GM12878 (cell line): ENCODE data around the gene SPINK5. TPM values are rescaled to one million over a fixed set of nuclear protein-coding genes. Genes with fewer than 3 reads are reported as not detected.

Source experiments
- ATAC-seq: fragments of 200-7000 bp; cut with Tn5 transposase; 3 replicates; pipeline ENCODE4 v1.9.1; 2020; ENCODE audit warnings: mild to moderate bottlenecking, moderate library complexity
- BruUV-seq: library from RNA; stranded (reverse); fragments of 400-500 nt; replicated peaks from 2 replicates; lab custom pipeline; 2021; lab: Mats Ljungman, UMichigan
- CTCF ChIA-PET: fragments of 300-600 bp; sonication (Branson Sonifier 250); formaldehyde crosslinking; extraction: SDS; loops from one replicate; lab custom pipeline; 2021; ENCODE audit warnings: inconsistent platforms; lab: Yijun Ruan, JAX
- POLR2A ChIA-PET: fragments of 350-600 bp; formaldehyde crosslinking; extraction: SDS; loops from one replicate; lab custom pipeline; 2021; ENCODE audit warnings: inconsistent platforms; lab: Charles Lee
- RAD21 ChIA-PET: fragments of 300-600 bp; sonication (Branson Sonifier 250); formaldehyde crosslinking; loops from one replicate; lab custom pipeline; 2023; ENCODE audit warnings: antibody characterized with exemption; ENCODE audit not compliant: unreplicated experiment; lab: Charles Lee
- SMC1A ChIA-PET: fragments of 300-600 bp; sonication (Branson Sonifier 250); formaldehyde crosslinking; loops from one replicate; lab custom pipeline; 2023; ENCODE audit not compliant: unreplicated experiment, uncharacterized antibody; lab: Charles Lee
- DNase-seq: peaks from one replicate; pipeline ENCODE4 v3.0.0-alpha.2; 2011; ENCODE audit warnings: low read depth, low spot score
- FAIRE-seq: peaks from 3 replicates; lab custom pipeline; 2011; peaks lifted over from hg19 to GRCh38; lab: Jason Lieb, UNC
- H2AFZ ChIP-seq: 2 replicates; pipeline ENCODE4 v1.6.0; 2011; ENCODE audit warnings: low read depth, low read length, control low read depth; ENCODE audit not compliant: control insufficient read depth
- H3K27ac ChIP-seq: 2 replicates; pipeline ENCODE4 v1.5.1; 2011; ENCODE audit warnings: control low read depth; ENCODE audit not compliant: control insufficient read depth, insufficient read depth
- H3K27me3 ChIP-seq, 2 experiments: replicated peaks in 1 of 2; 2 replicates each; pipeline versions ENCODE4 v1.6.0 to v1.6.1; 2011; ENCODE audit warnings: low read length in 1 of 2; ENCODE audit not compliant: control insufficient read depth in 2 of 2, insufficient read depth in 2 of 2
- H3K36me3 ChIP-seq, 2 experiments: 2 replicates each; pipeline ENCODE4 v1.5.1; 2011; ENCODE audit warnings: low read length in 1 of 2; ENCODE audit not compliant: control insufficient read depth in 2 of 2, insufficient read depth in 2 of 2
- H3K4me1 ChIP-seq: 2 replicates; pipeline ENCODE4 v1.6.1; 2011; ENCODE audit warnings: mild to moderate bottlenecking, low read length, moderate library complexity, mixed read lengths; ENCODE audit not compliant: control insufficient read depth, insufficient read depth
- H3K4me2 ChIP-seq: 2 replicates; pipeline ENCODE4 v1.6.0; 2011; ENCODE audit warnings: control low read depth; ENCODE audit not compliant: control insufficient read depth, insufficient read depth
- H3K4me3 ChIP-seq: fragments of 200-600 bp; sonication (generic); 2 replicates; pipeline ENCODE4 v1.5.1; 2016
- H3K79me2 ChIP-seq: 2 replicates; pipeline ENCODE4 v1.6.0; 2011; ENCODE audit warnings: low read length; ENCODE audit not compliant: control insufficient read depth, insufficient read depth
- H3K9ac ChIP-seq: 2 replicates; pipeline ENCODE4 v1.8.0; 2011; ENCODE audit warnings: low read length, control low read depth, mixed read lengths; ENCODE audit not compliant: control insufficient read depth, insufficient read depth
- H3K9me3 ChIP-seq: replicated peaks from 3 replicates; pipeline ENCODE4 v1.5.1; 2011; ENCODE audit warnings: mild to moderate bottlenecking, low read length; ENCODE audit not compliant: control insufficient read depth, insufficient read depth
- H4K20me1 ChIP-seq: 2 replicates; pipeline ENCODE4 v1.6.0; 2011; ENCODE audit not compliant: control insufficient read depth, insufficient read depth
- NFYA ChIP-seq: IDR thresholded peaks from 2 replicates; pipeline ENCODE4 v1.6.1; 2011; ENCODE audit warnings: low read depth, mild to moderate bottlenecking, low read length, improper control_type of control experiment, borderline replicate concordance
- NKRF ChIP-seq: fragments of 450-650 bp; conservative IDR thresholded peaks from 2 replicates; pipeline ENCODE4 v1.6.1; 2017; ENCODE audit warnings: mild to moderate bottlenecking, moderate library complexity
- PKNOX1 ChIP-seq: fragments of 450-650 bp; IDR thresholded peaks from 2 replicates; pipeline ENCODE4 v1.6.1; 2016; ENCODE audit warnings: mild to moderate bottlenecking
- REST ChIP-seq: IDR thresholded peaks from 2 replicates; pipeline ENCODE4 v1.6.1; 2012; ENCODE audit warnings: mild to moderate bottlenecking, low read depth, low read length
- SREBF2 ChIP-seq: IDR thresholded peaks from 2 replicates; pipeline ENCODE4 v1.6.1; 2012; ENCODE audit warnings: mild to moderate bottlenecking, low read length
- ZNF207 ChIP-seq: fragments of 450-650 bp; IDR thresholded peaks from 2 replicates; pipeline ENCODE4 v1.6.1; 2014; ENCODE audit warnings: antibody characterized with exemption, mild to moderate bottlenecking, borderline replicate concordance
- WGBS: methylation state at CpG from one replicate; pipeline ENCODE4 v1.1.6; 2016; ENCODE audit warnings: low lambda C conversion rate; ENCODE audit not compliant: insufficient replicate concordance, insufficient coverage; ENCODE audit errors: missing lambda C conversion rate; 5-methylcytosine and 5-hydroxymethylcytosine counted together
- in situ Hi-C: fragments of 300-500 bp; cut with MboI; formaldehyde crosslinking; loops from 9 replicates; pipeline ENCODE4 v1.14.3; 2018; ENCODE audit warnings: mixed read lengths
- intact Hi-C: fragments of 100-400 bp; cut with micrococcal nuclease; formaldehyde crosslinking; loops from one replicate; pipeline ENCODE4 v1.14.2; 2022; ENCODE audit not compliant: unreplicated experiment
- polyA plus RNA-seq, 11 experiments: library from polyadenylated mRNA; depleted of rRNA in 4 of 11; unstranded in 6 of 11; stranded (reverse) in 5 of 11; fragments of >200 nt; fragmentation: Nextera tagmentation in 4 of 11; fragmentation: Illumina TruSeq in 1 of 11; extraction: Ambion mirVana in 4 of 11; extraction: Trizol in 1 of 11; gene quantifications; 1 replicate in 1 of 11; 2 replicates in 10 of 11; pipeline versions ENCODE4 v1.2.1 to v1.2.3, GENCODE V29; 2011 to 2016; ENCODE audit warnings: inconsistent platforms in 2 of 11, missing spikeins in 2 of 11, low read depth in 1 of 11
- total RNA-seq, 4 experiments: library from RNA; depleted of rRNA in 3 of 4; stranded (reverse); fragments of >200 nt in 3 of 4; fragmentation: Illumina TruSeq in 1 of 4; extraction: Trizol in 1 of 4; gene quantifications; 2 replicates each; pipeline versions ENCODE4 v1.2.1 to v1.2.3, GENCODE V29; 2013 to 2021

The SPINK5 gene
- total and polyA plus RNA-seq, 10 of the 15 experiments (the other 5 are each of a cell fraction or from before 2014, with no cell fraction given): 0.04 to 0.09 TPM; not detected in 8

DNA sequence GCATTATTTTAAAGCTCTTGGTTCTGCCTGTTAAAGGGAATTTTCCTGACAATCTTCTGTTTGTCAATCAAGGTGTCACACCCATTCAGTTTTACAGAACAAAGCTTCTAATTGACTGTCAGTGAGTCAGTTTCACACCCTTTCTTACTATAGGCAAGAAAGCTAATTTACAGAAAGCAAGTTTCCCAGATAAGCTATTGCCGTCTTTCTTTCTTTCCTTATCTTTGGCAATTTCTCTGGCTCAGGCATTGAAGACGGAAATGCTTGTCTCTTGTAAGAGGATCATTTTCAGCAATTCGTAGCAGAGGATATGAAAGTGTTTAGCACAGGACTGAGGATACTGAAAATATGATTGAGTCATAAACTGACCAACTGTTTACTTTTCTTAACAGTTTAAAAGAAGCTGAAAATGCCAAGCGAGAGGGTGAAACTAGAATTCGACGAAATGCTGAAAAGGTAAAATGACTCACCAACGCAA lies 27.0 kb downstream of the SPINK5 start:
- CTCF ChIA-PET: no interaction called here
- in situ Hi-C loops: no loop called here
- intact Hi-C loops: no loop called here
- FAIRE-seq: no peak
- Histone ChIP-seq H3K9ac (no peak overlapping the region), H3K27me3 (no peaks in the 10 kb centered on the region; a peak in 1 of 4 replicates)
- 3% methylated on average over 7 of the region's 7 CpGs for WGBS
- TF ChIP-seq NFYA (no peak), PKNOX1 (peak; percentile 35; the same call in 1 of the 2 replicates)
- TF ChIP-seq, all 136 proteins: peak for 1
- no peaks in the 10 kb centered on the region for H3K4me1 ChIP-seq
- H2AFZ ChIP-seq: no peak overlapping the region
- ChIA-PET SMC1A (interaction anchor here (0.9 kb wide), 1 partner anchor 56 kb away, joined by 3 read pairs; no protein-coding TSS in a partner anchor), POLR2A (no interaction called here), RAD21 (no interaction called here)
- BruUV-seq: no TSS peak
- no peak overlapping the region for H3K27ac ChIP-seq
- H3K4me3 ChIP-seq: no peak overlapping the region
- no peak overlapping the region for H3K4me2 ChIP-seq
- no peaks in the 10 kb centered on the region for H4K20me1 ChIP-seq
- no peak for DNase-seq
- peak; percentile 84 for ATAC-seq
- no peaks in the 10 kb centered on the region for H3K79me2 ChIP-seq
- H3K36me3 ChIP-seq: no peaks in the 10 kb centered on the region
- H3K9me3 ChIP-seq: no peaks in the 10 kb centered on the region

- FAIRE-seq (no peak), ATAC-seq (no peak), DNase-seq (no peak)
- Histone ChIP-seq H3K4me2 (no peak overlapping the region), H3K9ac (no peak overlapping the region), H3K4me1 (no peaks in the 10 kb centered on the region), H3K9me3 (no peaks in the 10 kb centered on the region), H4K20me1 (no peaks in the 10 kb centered on the region), H3K27me3 (no peaks in the 10 kb centered on the region; a peak in 1 of 4 replicates), H3K79me2 (no peaks in the 10 kb centered on the region), H2AFZ (no peak overlapping the region), H3K4me3 (no peak overlapping the region), H3K27ac (no peak overlapping the region), H3K36me3 (no peaks in the 10 kb centered on the region)
- intact Hi-C loops: no loop called here
- RAD21 ChIA-PET: no interaction called here
- in situ Hi-C loops: no loop called here
- SMC1A ChIA-PET: no interaction called here
- CTCF ChIA-PET: no interaction called here
- WGBS: 28% methylated on average over 4 of the region's 4 CpGs
- POLR2A ChIA-PET: no interaction called here
- BruUV-seq: no TSS peak
- TF ChIP-seq REST (no peak), ZNF207 (no peak), NKRF (no peak), SREBF2 (no peak)
Measured at GRCh38 chr5:148091991-148092964, 28.5 kb downstream of the SPINK5 start.
